GM23248 (cell line): ENCODE measurements around the gene BCL7C. TPM values are rescaled to one million over a fixed set of nuclear protein-coding genes. Genes with fewer than 3 reads are reported as not detected.
A peak's percentile ranks its signal among the peaks of the same experiment; 100 is the strongest.

ENCODE experiments used
- DNase-seq: peaks from one replicate; pipeline ENCODE4 v3.0.0-alpha.2; 2015
- H2AFZ ChIP-seq: fragments of 200-600 bp; sonication (generic); 2 replicates; pipeline ENCODE4 v1.6.1; 2016; ENCODE audit warnings: antibody characterized with exemption
- H3F3A ChIP-seq: fragments of 200-600 bp; sonication (generic); 2 replicates; pipeline ENCODE4 v1.6.1; 2016; ENCODE audit warnings: mild to moderate bottlenecking, antibody characterized with exemption, mixed run types; ENCODE audit not compliant: insufficient read depth
- H3K27ac ChIP-seq: fragments of 200-600 bp; sonication (generic); 2 replicates; pipeline ENCODE4 v1.5.1; 2016; ENCODE audit warnings: mild to moderate bottlenecking
- H3K27me3 ChIP-seq: fragments of 200-600 bp; sonication (generic); replicated peaks from 2 replicates; pipeline ENCODE4 v1.6.1; 2016; ENCODE audit warnings: mild to moderate bottlenecking; ENCODE audit not compliant: insufficient read depth
- H3K36me3 ChIP-seq: fragments of 200-600 bp; sonication (generic); 2 replicates; pipeline ENCODE4 v1.6.1; 2016; ENCODE audit warnings: low read depth, mild to moderate bottlenecking
- H3K4me1 ChIP-seq: fragments of 200-600 bp; sonication (generic); 2 replicates; pipeline ENCODE4 v1.6.1; 2016; ENCODE audit warnings: mild to moderate bottlenecking; ENCODE audit not compliant: insufficient read depth
- H3K4me2 ChIP-seq: fragments of 200-600 bp; sonication (generic); one replicate; pipeline ENCODE4 v1.6.1; 2016; ENCODE audit warnings: mild to moderate bottlenecking; ENCODE audit not compliant: unreplicated experiment
- H3K4me3 ChIP-seq: fragments of 200-600 bp; sonication (generic); 2 replicates; pipeline ENCODE4 v1.5.1; 2016; ENCODE audit warnings: mild to moderate bottlenecking
- H3K79me2 ChIP-seq: fragments of 200-600 bp; sonication (generic); 2 replicates; pipeline ENCODE4 v1.6.1; 2016; ENCODE audit warnings: mild to moderate bottlenecking; ENCODE audit not compliant: insufficient read depth
- H3K9ac ChIP-seq: fragments of 200-600 bp; sonication (generic); 2 replicates; pipeline ENCODE4 v1.6.1; 2016; ENCODE audit warnings: mild to moderate bottlenecking
- H3K9me2 ChIP-seq: fragments of 200-600 bp; sonication (generic); 2 replicates; pipeline ENCODE4 v1.6.1; 2016; ENCODE audit warnings: mixed run types, mild to moderate bottlenecking, moderate library complexity; ENCODE audit not compliant: insufficient read depth
- H3K9me3 ChIP-seq: fragments of 200-600 bp; sonication (generic); one replicate; pipeline ENCODE4 v1.6.1; 2017; ENCODE audit warnings: low read depth
- H4K20me1 ChIP-seq: fragments of 200-600 bp; sonication (generic); 2 replicates; pipeline ENCODE4 v1.6.0; 2016; ENCODE audit not compliant: insufficient read depth
- EZH2 ChIP-seq: fragments of 200-600 bp; sonication (generic); IDR thresholded peaks from 2 replicates; pipeline ENCODE4 v1.6.1; 2018; ENCODE audit warnings: antibody characterized with exemption, mild to moderate bottlenecking; ENCODE audit not compliant: insufficient read depth, poor library complexity, severe bottlenecking
- EZH2phosphoT487 ChIP-seq: fragments of 200-600 bp; sonication (generic); IDR thresholded peaks from 2 replicates; pipeline ENCODE4 v1.6.1; 2018; ENCODE audit warnings: antibody characterized with exemption, moderate library complexity, mild to moderate bottlenecking, low read depth; ENCODE audit not compliant: insufficient read depth
- WGBS, 2 experiments: methylation state at CpG; one replicate each; pipeline ENCODE4 v1.1.6; 2015 to 2017; ENCODE audit warnings: low lambda C conversion rate in 2 of 2, low coverage in 1 of 2; ENCODE audit errors: missing lambda C conversion rate in 2 of 2; 5-methylcytosine and 5-hydroxymethylcytosine counted together
- in situ Hi-C: fragments of 300-500 bp; cut with MboI; formaldehyde crosslinking; loops from 2 replicates; pipeline ENCODE4 v1.15.0; 2020
- polyA plus RNA-seq: library from polyadenylated mRNA; unstranded; fragments of >200 nt; fragmentation: Nextera tagmentation; extraction: Ambion mirVana; gene quantifications from 2 replicates; pipeline ENCODE4 v1.2.1, GENCODE V29; 2016
- total RNA-seq: library from RNA; depleted of rRNA; stranded (reverse); fragments of >200 nt; shearing (Covaris generic); gene quantifications from 2 replicates; pipeline ENCODE4 v1.2.3, GENCODE V29; 2014

The BCL7C gene
- total and polyA plus RNA-seq, 2 experiments from 2014 or later, result 62.5 to 77.1 TPM

DNA sequence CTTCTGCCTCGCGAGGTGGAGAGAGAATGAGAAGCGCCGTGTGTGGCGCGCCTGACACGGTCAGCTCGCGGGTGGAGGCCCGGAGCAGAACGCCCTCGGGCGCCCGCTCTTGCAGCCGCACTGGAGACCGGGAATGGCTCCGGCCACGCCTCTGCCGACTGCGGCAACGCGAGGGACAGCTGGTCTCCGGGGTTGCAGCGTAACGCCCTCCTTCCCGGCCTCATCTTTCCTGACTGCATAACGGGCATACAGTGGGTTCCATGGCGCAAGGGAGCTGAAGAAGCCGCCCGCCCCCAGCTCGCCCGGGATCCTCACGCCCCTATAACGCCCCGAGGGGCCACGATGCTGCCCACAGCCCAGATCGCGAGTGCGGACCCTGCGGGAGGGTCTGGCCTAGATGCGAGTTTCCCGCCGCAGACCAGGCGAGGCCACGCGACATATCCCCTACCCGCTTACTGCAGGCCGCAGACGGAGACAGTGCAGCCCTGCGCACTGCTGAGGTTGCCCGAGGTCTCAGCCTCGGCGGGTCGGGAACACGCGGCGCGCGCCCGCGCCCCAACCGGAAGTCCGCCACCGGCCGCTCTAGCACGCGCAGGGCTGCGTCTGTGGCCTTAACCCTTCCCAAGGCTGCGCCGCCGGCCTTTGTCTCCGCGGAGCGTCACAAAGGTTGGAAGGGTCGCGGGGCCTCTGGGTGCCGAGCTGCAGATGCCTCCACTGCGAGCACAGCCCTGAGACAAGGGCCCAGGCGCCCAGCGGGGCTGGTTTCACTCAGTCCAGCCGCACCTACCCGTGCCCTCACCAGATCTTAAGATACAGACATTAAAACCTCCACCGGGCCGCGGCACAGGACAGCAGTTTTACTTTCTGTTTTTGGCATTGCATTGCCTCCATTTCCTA is 18.8 kb downstream of the BCL7C start:
- in situ Hi-C loops, result no loop called here

DNA sequence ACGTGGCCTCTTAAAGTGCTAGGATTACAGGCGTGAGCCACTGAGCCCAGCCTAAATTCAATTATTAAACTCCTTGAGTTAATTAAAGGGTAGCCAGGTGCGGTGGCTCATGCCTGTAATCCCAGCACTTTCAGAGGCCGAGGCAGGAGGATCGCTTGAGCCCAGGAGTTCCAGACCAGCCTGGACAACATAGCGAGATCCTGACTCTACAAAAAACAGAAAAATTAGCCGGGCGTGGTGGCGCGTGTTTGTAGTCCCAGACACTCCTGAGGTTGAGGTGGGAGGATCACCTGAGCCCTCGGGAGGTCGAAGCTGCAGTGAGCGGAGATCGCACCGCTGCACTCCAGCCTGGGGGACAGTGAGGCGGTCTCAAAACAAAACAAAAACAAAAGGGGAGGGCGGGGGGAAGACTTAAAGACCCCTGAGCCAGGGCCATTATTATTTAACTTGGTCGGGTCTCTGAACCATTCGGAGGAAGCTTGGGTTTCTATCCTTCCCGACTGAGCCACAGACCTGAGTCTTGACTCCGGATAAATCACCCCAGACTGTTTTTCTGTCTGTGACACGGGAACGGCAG is 19.5 kb downstream of the BCL7C start:
- Histone ChIP-seq H3K9ac (peak overlapping the region; percentile 98), H2AFZ (peak overlapping the region; percentile 98), H3K4me1 (peaks cover 12% of the 10 kb centered on the region), H3K27me3 (no peaks in the 10 kb centered on the region), H4K20me1 (no peaks in the 10 kb centered on the region), H3K4me3 (peak overlapping the region; percentile 100), H3K9me2 (no peaks in the 10 kb centered on the region), H3F3A (peaks cover 12% of the 10 kb centered on the region), H3K4me2 (peak overlapping the region; percentile 93), H3K27ac (peak overlapping the region; percentile 93), H3K9me3 (no peaks in the 10 kb centered on the region), H3K36me3 (no peaks in the 10 kb centered on the region), H3K79me2 (peaks cover 39% of the 10 kb centered on the region)
- TF ChIP-seq EZH2 (no peak), EZH2phosphoT487 (no peak)
- WGBS, 2 experiments, result 22 to 23% methylated on average over 21 to 23 of the region's 23 CpGs
- no peak for DNase-seq
- in situ Hi-C loops, result no loop called here

More for the DNA sequence above, 18.8 kb downstream of the BCL7C start:
- H3K4me2 ChIP-seq, result peak overlapping the region; percentile 93
- no peaks in the 10 kb centered on the region for H4K20me1 ChIP-seq
- H3K27me3 ChIP-seq, result no peaks in the 10 kb centered on the region
- H3K79me2 ChIP-seq, result peaks cover 39% of the 10 kb centered on the region
- no peak for TF ChIP-seq EZH2phosphoT487
- no peak for TF ChIP-seq EZH2
- H3K36me3 ChIP-seq, result no peaks in the 10 kb centered on the region
- peak overlapping the region; percentile 98 for H2AFZ ChIP-seq
- H3K27ac ChIP-seq, result peak overlapping the region; percentile 93
- peak; percentile 96 for DNase-seq
- WGBS, 2 experiments, result 1% methylated on average over 63 to 67 of the region's 85 CpGs
- H3K9ac ChIP-seq, result peak overlapping the region; percentile 98
- no peaks in the 10 kb centered on the region for H3K9me3 ChIP-seq
- H3K4me3 ChIP-seq, result peak overlapping the region; percentile 100
- peaks cover 12% of the 10 kb centered on the region for H3K4me1 ChIP-seq
- H3F3A ChIP-seq, result peaks cover 12% of the 10 kb centered on the region
- no peaks in the 10 kb centered on the region for H3K9me2 ChIP-seq

DNA sequence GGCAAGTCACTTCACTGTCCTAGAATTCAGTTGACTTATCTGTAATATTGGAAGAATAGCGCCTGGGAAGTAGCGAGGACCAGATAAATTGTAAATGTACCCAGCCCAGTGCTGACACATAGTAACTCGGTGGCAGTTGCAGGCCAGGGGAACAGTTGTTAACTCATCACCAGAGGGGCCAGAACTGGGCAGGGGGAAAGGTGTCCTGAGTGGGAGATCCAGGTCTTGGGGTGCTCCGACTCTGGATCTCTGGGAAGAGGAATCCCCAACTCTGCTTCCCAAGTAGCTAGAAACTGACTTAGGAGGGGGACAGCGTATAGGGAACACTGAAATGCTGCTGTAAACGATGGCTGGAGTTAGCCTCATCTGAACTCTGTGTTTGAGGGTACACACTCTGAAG is 23.0 kb downstream of the BCL7C start:
- no peaks in the 10 kb centered on the region for H3K36me3 ChIP-seq
- no peak for DNase-seq
- no peaks in the 10 kb centered on the region for H3K9me2 ChIP-seq
- TF ChIP-seq EZH2 (no peak), EZH2phosphoT487 (no peak)
- no peak overlapping the region for H2AFZ ChIP-seq
- H3K4me2 ChIP-seq, result no peak overlapping the region
- H3K9me3 ChIP-seq, result no peaks in the 10 kb centered on the region
- in situ Hi-C loops, result no loop called here
- H3K4me1 ChIP-seq, result peaks cover under 1% of the 10 kb centered on the region; the same call in 1 of the 2 replicates
- 90 to 93% methylated on average over 6 of the region's 6 CpGs for WGBS, 2 experiments
- H3K79me2 ChIP-seq, result peaks cover 18% of the 10 kb centered on the region
- no peak overlapping the region for H3K27ac ChIP-seq
- H3K27me3 ChIP-seq, result no peaks in the 10 kb centered on the region
- H3K4me3 ChIP-seq, result no peak overlapping the region
- peaks cover 5% of the 10 kb centered on the region for H3F3A ChIP-seq
- no peaks in the 10 kb centered on the region for H4K20me1 ChIP-seq
- no peak overlapping the region for H3K9ac ChIP-seq

DNA sequence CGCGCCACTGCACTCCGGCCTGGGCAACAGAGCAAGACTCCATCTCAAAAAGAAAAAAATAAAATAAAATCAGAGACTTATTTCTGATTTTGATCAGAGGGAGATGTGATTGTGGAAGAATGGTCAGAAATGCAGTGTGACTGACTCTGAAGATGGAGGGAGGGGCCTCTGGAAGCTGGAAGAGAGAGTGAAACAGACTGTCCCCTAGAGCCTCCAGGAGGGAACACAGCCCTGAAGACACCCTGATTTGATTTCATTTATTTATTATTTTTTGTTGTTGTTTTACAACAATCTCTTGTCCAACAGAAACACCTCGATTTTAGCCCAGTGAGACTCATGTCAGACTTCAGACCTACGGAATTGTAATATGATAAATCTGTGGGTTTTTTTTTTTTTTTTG is 26.1 kb downstream of the BCL7C start:
- no peaks in the 10 kb centered on the region for H3K36me3 ChIP-seq
- H3K9me2 ChIP-seq, result no peaks in the 10 kb centered on the region
- no peak overlapping the region for H3K27ac ChIP-seq
- H3K27me3 ChIP-seq, result no peaks in the 10 kb centered on the region
- H3K4me2 ChIP-seq, result no peak overlapping the region
- TF ChIP-seq EZH2 (no peak), EZH2phosphoT487 (no peak)
- H3F3A ChIP-seq, result no peaks in the 10 kb centered on the region
- WGBS, 2 experiments, result 84 to 86% methylated on average over 5 of the region's 5 CpGs
- in situ Hi-C loops, result no loop called here
- H3K79me2 ChIP-seq, result peaks cover 3% of the 10 kb centered on the region; the same call in 1 of the 2 replicates
- DNase-seq, result peak; percentile 50
- no peak overlapping the region for H3K4me3 ChIP-seq
- H3K9ac ChIP-seq, result no peak overlapping the region
- H3K9me3 ChIP-seq, result no peaks in the 10 kb centered on the region
- H4K20me1 ChIP-seq, result no peaks in the 10 kb centered on the region
- H3K4me1 ChIP-seq, result no peaks in the 10 kb centered on the region
- no peak overlapping the region for H2AFZ ChIP-seq
